ENCODE data around the gene KRT78.

Gene KRT78

DNA sequence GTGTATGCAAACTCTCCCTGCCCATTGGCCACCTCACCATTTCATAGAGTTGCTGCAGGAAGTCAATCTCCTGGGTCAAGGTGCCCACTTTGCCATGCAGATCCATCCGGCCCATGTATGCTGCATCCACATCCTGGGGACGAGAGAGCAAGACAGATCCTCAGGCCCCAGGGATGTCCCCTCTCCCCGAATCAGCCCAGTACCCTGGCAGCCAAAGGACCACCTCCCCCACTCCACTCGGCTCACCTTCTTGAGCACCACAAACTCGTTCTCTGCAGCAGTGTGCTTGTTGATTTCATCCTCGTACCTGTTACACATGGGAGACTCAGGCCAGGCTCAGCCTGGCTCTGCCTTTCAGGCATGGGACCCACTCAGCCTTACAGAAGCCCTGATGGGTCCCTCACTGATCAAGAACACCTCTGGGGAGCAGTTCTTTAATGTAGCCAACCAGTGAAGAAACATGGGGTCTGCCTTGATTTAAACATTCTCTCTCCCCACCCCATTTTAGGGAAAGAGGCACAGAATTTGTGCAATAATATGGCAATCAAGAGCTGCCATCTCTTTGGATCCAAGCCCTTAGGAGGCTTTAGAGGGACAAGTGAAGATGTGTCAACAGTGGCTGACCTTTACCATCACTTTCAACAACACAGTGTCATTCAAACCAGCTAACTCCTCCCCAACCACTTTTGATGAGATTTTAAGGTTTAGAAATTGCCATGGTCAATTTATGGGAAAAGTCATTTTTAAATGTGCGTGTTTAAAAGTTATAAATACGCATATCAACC is 18.6 kb downstream of the KRT78 start:
- H3K4me3 ChIP-seq (ENCODE audit: low read length) = no peak overlapping the region
- no peak overlapping the region for H3K9ac ChIP-seq (ENCODE audit: low read length)
- H3K4me2 ChIP-seq (ENCODE audit: low read length) = no peak overlapping the region
- no peaks in the 10 kb centered on the region for H4K20me1 ChIP-seq (ENCODE audit: insufficient read depth, low read length)
- TF ChIP-seq, protein P1, sequence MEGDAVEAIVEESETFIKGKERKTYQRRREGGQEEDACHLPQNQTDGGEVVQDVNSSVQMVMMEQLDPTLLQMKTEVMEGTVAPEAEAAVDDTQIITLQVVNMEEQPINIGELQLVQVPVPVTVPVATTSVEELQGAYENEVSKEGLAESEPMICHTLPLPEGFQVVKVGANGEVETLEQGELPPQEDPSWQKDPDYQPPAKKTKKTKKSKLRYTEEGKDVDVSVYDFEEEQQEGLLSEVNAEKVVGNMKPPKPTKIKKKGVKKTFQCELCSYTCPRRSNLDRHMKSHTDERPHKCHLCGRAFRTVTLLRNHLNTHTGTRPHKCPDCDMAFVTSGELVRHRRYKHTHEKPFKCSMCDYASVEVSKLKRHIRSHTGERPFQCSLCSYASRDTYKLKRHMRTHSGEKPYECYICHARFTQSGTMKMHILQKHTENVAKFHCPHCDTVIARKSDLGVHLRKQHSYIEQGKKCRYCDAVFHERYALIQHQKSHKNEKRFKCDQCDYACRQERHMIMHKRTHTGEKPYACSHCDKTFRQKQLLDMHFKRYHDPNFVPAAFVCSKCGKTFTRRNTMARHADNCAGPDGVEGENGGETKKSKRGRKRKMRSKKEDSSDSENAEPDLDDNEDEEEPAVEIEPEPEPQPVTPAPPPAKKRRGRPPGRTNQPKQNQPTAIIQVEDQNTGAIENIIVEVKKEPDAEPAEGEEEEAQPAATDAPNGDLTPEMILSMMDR (IDR thresholded peaks at IDR 0.05; ENCODE audit: low read depth, low read length) = no peak
- TF ChIP-seq EZH2phosphoT487 (IDR thresholded peaks at IDR 0.05; ENCODE audit: low read depth) = no peak
- H3K27ac ChIP-seq (ENCODE audit: low read length) = no peak overlapping the region
- no peaks in the 10 kb centered on the region for H3K79me2 ChIP-seq (ENCODE audit: low read length)
- H3K36me3 ChIP-seq (replicated peaks; ENCODE audit: low read depth, low read length) = no peaks in the 10 kb centered on the region
- no peak overlapping the region for H2AFZ ChIP-seq (ENCODE audit: low read depth, low read length)
- no peaks in the 10 kb centered on the region for H3K4me1 ChIP-seq (ENCODE audit: low read length)
- peaks cover 24% of the 10 kb centered on the region for H3K27me3 ChIP-seq (ENCODE audit: low read depth, low read length)
- no peaks in the 10 kb centered on the region for H3K9me3 ChIP-seq (ENCODE audit: insufficient read depth, low read length)

DNA sequence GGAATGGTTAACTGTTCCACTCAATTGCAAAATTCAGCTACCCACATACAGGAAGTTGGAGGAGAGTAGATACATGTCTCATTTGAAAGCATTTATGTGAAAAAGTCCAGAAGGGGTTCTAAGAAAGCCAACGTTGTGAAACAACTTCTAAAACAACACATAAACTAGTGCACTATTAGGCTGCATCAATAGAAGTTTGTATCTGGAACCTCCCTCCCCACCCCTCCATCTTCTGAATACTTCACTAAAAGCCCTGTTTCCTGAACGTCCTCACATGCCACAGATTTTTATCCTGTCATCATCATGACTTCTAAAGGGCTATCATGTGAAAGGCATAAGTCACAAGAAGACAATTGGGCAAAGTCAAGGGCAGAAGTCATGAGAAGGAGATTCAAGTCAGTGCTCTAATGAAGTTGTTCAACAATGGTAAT is 20.2 kb downstream of the KRT78 start:
- H3K27me3 ChIP-seq (ENCODE audit: low read depth, low read length) = peaks cover 24% of the 10 kb centered on the region
- TF ChIP-seq, protein P1 (IDR thresholded peaks at IDR 0.05; ENCODE audit: low read depth, low read length) = no peak
- TF ChIP-seq EZH2phosphoT487 (IDR thresholded peaks at IDR 0.05; ENCODE audit: low read depth) = no peak

DNA sequence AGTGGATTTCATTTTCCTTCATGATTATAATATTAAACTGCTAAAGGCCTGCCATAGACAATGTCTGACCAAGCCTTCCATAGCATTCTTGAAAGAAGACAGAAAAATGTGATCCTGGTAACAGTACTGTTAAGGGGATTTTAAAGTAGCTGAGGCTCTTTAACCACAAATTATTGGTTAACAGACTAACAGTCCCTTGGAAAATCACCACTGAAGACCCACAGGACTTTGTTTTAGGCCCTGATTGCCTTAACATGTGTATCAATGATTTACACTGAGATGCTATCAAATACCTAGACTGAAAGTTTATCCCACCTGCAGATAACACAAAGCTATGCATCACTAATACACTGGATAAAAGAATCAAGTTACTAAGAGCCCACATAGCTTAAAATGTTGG is 20.6 kb downstream of the KRT78 start:
- Histone ChIP-seq H3K4me3 (ENCODE audit: low read length) (no peak overlapping the region), H3K4me2 (ENCODE audit: low read length) (no peak overlapping the region), H3K9me3 (ENCODE audit: insufficient read depth, low read length) (no peaks in the 10 kb centered on the region), H3K9ac (ENCODE audit: low read length) (no peak overlapping the region), H4K20me1 (ENCODE audit: insufficient read depth, low read length) (no peaks in the 10 kb centered on the region), H3K4me1 (ENCODE audit: low read length) (no peaks in the 10 kb centered on the region), H3K79me2 (ENCODE audit: low read length) (no peaks in the 10 kb centered on the region), H3K36me3 (replicated peaks; ENCODE audit: low read depth, low read length) (no peaks in the 10 kb centered on the region), H3K27ac (ENCODE audit: low read length) (no peak overlapping the region), H2AFZ (ENCODE audit: low read depth, low read length) (no peak overlapping the region), H3K27me3 (ENCODE audit: low read depth, low read length) (peaks cover 24% of the 10 kb centered on the region)
- TF ChIP-seq, protein P1 (IDR thresholded peaks at IDR 0.05; ENCODE audit: low read depth, low read length) = no peak
- TF ChIP-seq EZH2phosphoT487 (IDR thresholded peaks at IDR 0.05; ENCODE audit: low read depth) = no peak

More for the DNA sequence above, 20.2 kb downstream of the KRT78 start:
- Histone ChIP-seq H3K79me2 (ENCODE audit: low read length) (no peaks in the 10 kb centered on the region), H3K9ac (ENCODE audit: low read length) (no peak overlapping the region), H4K20me1 (ENCODE audit: insufficient read depth, low read length) (no peaks in the 10 kb centered on the region), H3K4me1 (ENCODE audit: low read length) (no peaks in the 10 kb centered on the region), H3K36me3 (replicated peaks; ENCODE audit: low read depth, low read length) (no peaks in the 10 kb centered on the region), H3K27ac (ENCODE audit: low read length) (no peak overlapping the region), H2AFZ (ENCODE audit: low read depth, low read length) (no peak overlapping the region), H3K4me2 (ENCODE audit: low read length) (no peak overlapping the region), H3K9me3 (ENCODE audit: insufficient read depth, low read length) (no peaks in the 10 kb centered on the region), H3K4me3 (ENCODE audit: low read length) (no peak overlapping the region)

DNA sequence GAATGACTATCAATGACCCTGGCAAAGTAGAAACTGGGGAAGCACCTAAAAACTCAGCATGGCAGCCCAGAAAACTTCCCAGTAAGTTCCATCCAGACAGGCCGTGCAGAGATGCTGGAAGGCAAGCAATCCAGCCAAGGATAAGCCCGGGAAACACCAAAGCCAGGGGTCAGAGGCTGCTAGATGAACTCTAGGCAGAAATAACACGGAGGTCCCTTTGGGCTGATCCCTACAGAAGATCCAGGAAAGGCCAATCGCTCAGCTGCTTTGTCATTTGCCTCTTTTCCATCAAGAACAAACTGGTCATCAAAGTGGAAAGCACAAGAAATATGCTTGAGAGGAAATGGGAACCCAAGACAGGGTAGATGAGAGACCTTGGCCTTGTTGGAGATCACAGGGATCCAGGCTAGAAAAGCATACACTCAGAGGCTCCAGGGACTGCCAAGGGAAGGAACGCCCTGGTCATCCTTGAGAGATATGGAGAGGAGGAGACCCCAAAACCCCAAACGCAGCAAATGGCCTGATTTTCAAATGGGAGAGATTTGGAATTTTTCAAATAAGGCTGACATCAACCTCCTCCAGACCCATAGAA is 21.2 kb downstream of the KRT78 start:
- TF ChIP-seq, protein P1 (IDR thresholded peaks at IDR 0.05; ENCODE audit: low read depth, low read length) = no peak
- TF ChIP-seq EZH2phosphoT487 (IDR thresholded peaks at IDR 0.05; ENCODE audit: low read depth) = no peak
- Histone ChIP-seq H3K4me2 (ENCODE audit: low read length) (no peak overlapping the region), H3K79me2 (ENCODE audit: low read length) (no peaks in the 10 kb centered on the region), H3K36me3 (replicated peaks; ENCODE audit: low read depth, low read length) (no peaks in the 10 kb centered on the region), H3K4me1 (ENCODE audit: low read length) (no peaks in the 10 kb centered on the region), H3K27ac (ENCODE audit: low read length) (no peak overlapping the region), H3K9ac (ENCODE audit: low read length) (no peak overlapping the region), H3K9me3 (ENCODE audit: insufficient read depth, low read length) (no peaks in the 10 kb centered on the region), H2AFZ (ENCODE audit: low read depth, low read length) (no peak overlapping the region), H3K4me3 (ENCODE audit: low read length) (no peak overlapping the region), H3K27me3 (ENCODE audit: low read depth, low read length) (peaks cover 25% of the 10 kb centered on the region), H4K20me1 (ENCODE audit: insufficient read depth, low read length) (no peaks in the 10 kb centered on the region)
